ENCODE measurements around the gene MMP28. TPM values are rescaled to one million over a fixed set of nuclear protein-coding genes. Genes with fewer than 3 reads are reported as not detected.

Gene MMP28
- total and polyA plus RNA-seq, 2 of the 4 experiments (the other 2 are of a cell fraction): 0.18 TPM; not detected in 1

- Histone ChIP-seq H3K4ac (ENCODE audit: low read depth, low read length) (peak overlapping the region; percentile 80), H3K9me1 (ENCODE audit: insufficient read depth, low read length) (peaks cover 14% of the 10 kb centered on the region), H4K20me1 (ENCODE audit: insufficient read depth, low read length) (peaks cover 13% of the 10 kb centered on the region; the same call in 1 of the 2 replicates), H4K5ac (ENCODE audit: low read depth, low read length) (no peak overlapping the region; the same call in 1 of the 2 replicates), H3K56ac (ENCODE audit: extremely low read depth, insufficient read depth, low read length) (no peak overlapping the region), H3K27me3 (ENCODE audit: control insufficient read depth, insufficient read depth, low read length) (no peaks in the 10 kb centered on the region), H3K79me1 (ENCODE audit: low read depth in 1 of 2, low read length in 2 of 2) (peaks cover 0 to 24% of the 10 kb centered on the region in 2 experiments; a peak in 2 of 4 replicates), H3K23ac (ENCODE audit: low read depth, low read length) (peak overlapping the region; percentile 64; the same call in 1 of the 2 replicates), H3K18ac (ENCODE audit: low read depth, low read length) (no peak overlapping the region; the same call in 1 of the 2 replicates), H3K4me3 (ENCODE audit: insufficient read depth, low read depth, low read length) (no peak overlapping the region), H2BK20ac (ENCODE audit: low read depth, low read length) (peak overlapping the region; percentile 47; the same call in 1 of the 2 replicates), H3K14ac (replicated peaks; ENCODE audit: low read depth, low read length) (peak overlapping the region; percentile 81; the same call in 1 of the 2 replicates), H4K91ac (ENCODE audit: insufficient read depth, low read depth, low read length) (peak overlapping the region; percentile 30), H2AK5ac (ENCODE audit: low read depth, low read length) (peak overlapping the region; percentile 83), H4K8ac (ENCODE audit: low read depth in 2 of 2, low read length in 2 of 2) (peak overlapping the region in 1 of 2 experiments; percentile 57; a peak in 1 of 4 replicates), H3K27ac (ENCODE audit: insufficient read depth, low read length) (peak overlapping the region; percentile 91; the same call in 1 of the 2 replicates), H2AK9ac (replicated peaks; ENCODE audit: low read depth, low read length, poor library complexity) (peak overlapping the region; percentile 2), H3K4me1 (ENCODE audit: control insufficient read depth, insufficient read depth, low read length) (peaks cover 15% of the 10 kb centered on the region), H3K4me2 (ENCODE audit: low read depth, low read length) (peak overlapping the region; percentile 42; the same call in 1 of the 2 replicates), H2AFZ (replicated peaks; ENCODE audit: low read length, poor library complexity) (no peak overlapping the region), H2BK120ac (ENCODE audit: low read depth, low read length) (peak overlapping the region; percentile 30; the same call in 1 of the 2 replicates), H2BK15ac (ENCODE audit: low read depth, low read length) (peak overlapping the region; percentile 26; the same call in 1 of the 3 replicates), H2BK5ac (ENCODE audit: low read depth, low read length, poor library complexity, severe bottlenecking) (peak overlapping the region; percentile 73), H3K9ac (ENCODE audit: low read depth, low read length) (peak overlapping the region; percentile 37; the same call in 1 of the 2 replicates), H3K9me3 (ENCODE audit: control insufficient read depth, insufficient read depth, low read length) (no peaks in the 10 kb centered on the region), H3K36me3 (ENCODE audit: control insufficient read depth, insufficient read depth, low read length) (peaks cover 19% of the 10 kb centered on the region)
- intact Hi-C loops (cut with micrococcal nuclease) (no loop called here), dilution Hi-C loops (cut with HindIII; ENCODE audit: low sequenced_read_pairs, unreplicated experiment) (no loop called here), in situ Hi-C loops (cut with MboI; ENCODE audit: low sequenced_read_pairs) (loop anchor here (25.0 kb wide), 1 partner anchor 363 kb away; the partner anchor contains the start of gene SLFN11)
- WGBS, 2 experiments (ENCODE audit: extremely low coverage in 2 of 2, insufficient read length in 1 of 2): no CpG with 5 or more reads among the region's 2 CpGs
- TF ChIP-seq RFX5 (IDR thresholded peaks at IDR 0.05; ENCODE audit: low read depth, low read length): no peak
- no peak for TF ChIP-seq CHD1 (IDR thresholded peaks at IDR 0.05; ENCODE audit: low read depth, low read length)
- TF ChIP-seq, protein P1, sequence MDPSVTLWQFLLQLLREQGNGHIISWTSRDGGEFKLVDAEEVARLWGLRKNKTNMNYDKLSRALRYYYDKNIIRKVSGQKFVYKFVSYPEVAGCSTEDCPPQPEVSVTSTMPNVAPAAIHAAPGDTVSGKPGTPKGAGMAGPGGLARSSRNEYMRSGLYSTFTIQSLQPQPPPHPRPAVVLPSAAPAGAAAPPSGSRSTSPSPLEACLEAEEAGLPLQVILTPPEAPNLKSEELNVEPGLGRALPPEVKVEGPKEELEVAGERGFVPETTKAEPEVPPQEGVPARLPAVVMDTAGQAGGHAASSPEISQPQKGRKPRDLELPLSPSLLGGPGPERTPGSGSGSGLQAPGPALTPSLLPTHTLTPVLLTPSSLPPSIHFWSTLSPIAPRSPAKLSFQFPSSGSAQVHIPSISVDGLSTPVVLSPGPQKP (IDR thresholded peaks at IDR 0.05; ENCODE audit: borderline replicate concordance, low read depth, low read length): no peak
- TF ChIP-seq SMC3 (IDR thresholded peaks at IDR 0.05; ENCODE audit: low read depth, low read length): no peak
- no peak for TF ChIP-seq CEBPB (IDR thresholded peaks at IDR 0.05; ENCODE audit: low read depth, low read length)
- no peak for TF ChIP-seq NFE2L2 (IDR thresholded peaks at IDR 0.05; ENCODE audit: low read depth, low read length)
- TF ChIP-seq BHLHE40 (IDR thresholded peaks at IDR 0.05; ENCODE audit: low read depth, low read length): no peak
- no peak for TF ChIP-seq FOS (IDR thresholded peaks at IDR 0.05; ENCODE audit: low read depth, low read length)
- TF ChIP-seq, protein P2, sequence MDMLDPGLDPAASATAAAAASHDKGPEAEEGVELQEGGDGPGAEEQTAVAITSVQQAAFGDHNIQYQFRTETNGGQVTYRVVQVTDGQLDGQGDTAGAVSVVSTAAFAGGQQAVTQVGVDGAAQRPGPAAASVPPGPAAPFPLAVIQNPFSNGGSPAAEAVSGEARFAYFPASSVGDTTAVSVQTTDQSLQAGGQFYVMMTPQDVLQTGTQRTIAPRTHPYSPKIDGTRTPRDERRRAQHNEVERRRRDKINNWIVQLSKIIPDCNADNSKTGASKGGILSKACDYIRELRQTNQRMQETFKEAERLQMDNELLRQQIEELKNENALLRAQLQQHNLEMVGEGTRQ (IDR thresholded peaks at IDR 0.05; ENCODE audit: low read depth, low read length): no peak
- TF ChIP-seq, protein P3, sequence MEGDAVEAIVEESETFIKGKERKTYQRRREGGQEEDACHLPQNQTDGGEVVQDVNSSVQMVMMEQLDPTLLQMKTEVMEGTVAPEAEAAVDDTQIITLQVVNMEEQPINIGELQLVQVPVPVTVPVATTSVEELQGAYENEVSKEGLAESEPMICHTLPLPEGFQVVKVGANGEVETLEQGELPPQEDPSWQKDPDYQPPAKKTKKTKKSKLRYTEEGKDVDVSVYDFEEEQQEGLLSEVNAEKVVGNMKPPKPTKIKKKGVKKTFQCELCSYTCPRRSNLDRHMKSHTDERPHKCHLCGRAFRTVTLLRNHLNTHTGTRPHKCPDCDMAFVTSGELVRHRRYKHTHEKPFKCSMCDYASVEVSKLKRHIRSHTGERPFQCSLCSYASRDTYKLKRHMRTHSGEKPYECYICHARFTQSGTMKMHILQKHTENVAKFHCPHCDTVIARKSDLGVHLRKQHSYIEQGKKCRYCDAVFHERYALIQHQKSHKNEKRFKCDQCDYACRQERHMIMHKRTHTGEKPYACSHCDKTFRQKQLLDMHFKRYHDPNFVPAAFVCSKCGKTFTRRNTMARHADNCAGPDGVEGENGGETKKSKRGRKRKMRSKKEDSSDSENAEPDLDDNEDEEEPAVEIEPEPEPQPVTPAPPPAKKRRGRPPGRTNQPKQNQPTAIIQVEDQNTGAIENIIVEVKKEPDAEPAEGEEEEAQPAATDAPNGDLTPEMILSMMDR (conservative IDR thresholded peaks at IDR 0.05; ENCODE audit: low read depth, low read length): no peak
- TF ChIP-seq MAZ (IDR thresholded peaks at IDR 0.05; ENCODE audit: borderline replicate concordance, low read depth, low read length): no peak
- no peak for TF ChIP-seq MXI1 (IDR thresholded peaks at IDR 0.05; ENCODE audit: borderline replicate concordance, low read depth, low read length)
- TF ChIP-seq MAFK (IDR thresholded peaks at IDR 0.05; ENCODE audit: low read depth, low read length): no peak
- BruUV-seq (replicated peaks): no TSS peak
- ChIA-PET CTCF (interaction anchor here (0.7 kb wide), 1 partner anchor 21 kb away, joined by 3 read pairs; no protein-coding TSS in a partner anchor), POLR2A (ENCODE audit: unreplicated experiment) (interaction anchor here (0.6 to 0.7 kb wide), 2 partner anchors 582 to 642 kb away, joined by 3 to 6 read pairs; no protein-coding TSS in a partner anchor)
- ATAC-seq (ENCODE audit: low read depth): peak; percentile 36
- DNase-seq: no peak
Measured at GRCh38 chr17:35725802-35726126, 69.7 kb downstream of the MMP28 start.

All from IMR-90 (cell line).